A673 (cell line): ENCODE measurements around the gene TNFRSF14.

Experiments
- CTCF ChIP-seq: fragments of 300-800, 200-600 bp; sonication (generic); conservative IDR thresholded peaks from 2 replicates; pipeline ENCODE4 v1.5.1; 2017; ENCODE audit warnings: low read depth, mild to moderate bottlenecking, antibody characterized with exemption, low read length, moderate library complexity, mixed read lengths
- EZH2 ChIP-seq: fragments of 200-600 bp; sonication (generic); IDR thresholded peaks from 2 replicates; pipeline ENCODE4 v1.6.1; 2017; ENCODE audit warnings: borderline replicate concordance, low read depth, mild to moderate bottlenecking, mixed read lengths, antibody characterized with exemption, low read length; ENCODE audit not compliant: poor library complexity, severe bottlenecking

DNA sequence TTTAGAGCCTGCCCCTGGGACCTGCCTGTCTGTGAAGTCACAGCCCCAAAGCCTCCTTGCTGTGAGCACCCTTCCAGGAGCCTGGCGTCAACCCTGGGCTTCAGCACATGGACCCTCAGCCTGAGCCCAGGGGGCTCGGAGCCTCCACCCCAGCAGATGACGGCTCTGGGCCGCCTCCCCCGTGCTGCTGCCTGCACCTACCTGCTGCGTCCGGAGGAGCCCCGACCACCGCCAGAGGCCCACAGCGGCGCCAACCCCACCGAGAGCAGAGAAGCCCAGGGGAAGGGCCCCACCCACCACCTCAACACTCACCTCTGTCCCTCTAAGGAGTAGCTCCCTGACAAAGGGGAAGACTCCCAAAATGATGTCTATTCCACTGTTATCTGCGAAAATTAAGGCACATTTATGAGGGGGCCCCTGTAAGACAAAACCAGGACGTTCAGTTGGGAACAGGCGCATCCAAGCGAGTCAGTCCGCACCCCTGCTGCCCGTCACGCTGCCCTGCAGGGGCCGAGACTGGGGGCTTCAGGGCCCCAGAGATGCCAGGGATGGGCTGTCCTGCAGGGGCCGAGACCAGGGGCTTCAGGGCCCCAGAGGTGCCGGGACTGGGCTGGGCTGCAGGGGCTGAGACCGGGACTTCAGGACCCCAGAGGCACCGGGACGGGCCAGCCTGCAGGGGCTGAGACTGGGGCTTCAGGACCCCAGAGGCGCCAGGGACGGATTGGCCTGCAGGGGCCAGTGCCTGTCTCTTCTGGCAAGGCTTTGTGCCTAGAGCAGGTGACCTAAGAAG, 45.6 kb upstream of the TNFRSF14 start:
- TF ChIP-seq EZH2 (no peak), CTCF (no peak)
